ENCODE measurements around the gene RFX4.
"Not testable (repeated sequence)": the region's sequence is repeated elsewhere in the genome, so short reads cannot be mapped to it uniquely, and the experiment has no call there.

The RFX4 gene

DNA sequence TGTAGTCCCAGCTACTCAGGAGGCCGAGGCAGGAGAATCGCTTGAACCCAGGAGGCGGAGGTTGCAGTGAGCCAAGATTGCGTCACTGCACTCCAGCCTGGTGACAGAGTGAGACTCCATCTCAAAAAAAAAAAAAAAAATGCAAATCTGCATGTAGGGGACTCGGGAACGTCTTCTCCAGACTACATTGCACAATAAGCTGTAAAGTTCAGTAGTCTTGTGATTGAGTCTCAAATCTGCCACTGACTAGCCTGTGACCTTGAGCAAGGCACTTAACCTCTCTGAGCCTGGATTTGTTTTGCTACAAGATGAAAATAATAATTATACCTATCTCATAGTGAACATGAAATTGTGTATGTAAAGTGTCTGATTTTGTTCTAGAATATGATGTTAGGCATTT lies 109.2 kb downstream of the RFX4 start:
- DNase-seq (ENCODE audit: low read depth): not testable (repeated sequence)

DNA sequence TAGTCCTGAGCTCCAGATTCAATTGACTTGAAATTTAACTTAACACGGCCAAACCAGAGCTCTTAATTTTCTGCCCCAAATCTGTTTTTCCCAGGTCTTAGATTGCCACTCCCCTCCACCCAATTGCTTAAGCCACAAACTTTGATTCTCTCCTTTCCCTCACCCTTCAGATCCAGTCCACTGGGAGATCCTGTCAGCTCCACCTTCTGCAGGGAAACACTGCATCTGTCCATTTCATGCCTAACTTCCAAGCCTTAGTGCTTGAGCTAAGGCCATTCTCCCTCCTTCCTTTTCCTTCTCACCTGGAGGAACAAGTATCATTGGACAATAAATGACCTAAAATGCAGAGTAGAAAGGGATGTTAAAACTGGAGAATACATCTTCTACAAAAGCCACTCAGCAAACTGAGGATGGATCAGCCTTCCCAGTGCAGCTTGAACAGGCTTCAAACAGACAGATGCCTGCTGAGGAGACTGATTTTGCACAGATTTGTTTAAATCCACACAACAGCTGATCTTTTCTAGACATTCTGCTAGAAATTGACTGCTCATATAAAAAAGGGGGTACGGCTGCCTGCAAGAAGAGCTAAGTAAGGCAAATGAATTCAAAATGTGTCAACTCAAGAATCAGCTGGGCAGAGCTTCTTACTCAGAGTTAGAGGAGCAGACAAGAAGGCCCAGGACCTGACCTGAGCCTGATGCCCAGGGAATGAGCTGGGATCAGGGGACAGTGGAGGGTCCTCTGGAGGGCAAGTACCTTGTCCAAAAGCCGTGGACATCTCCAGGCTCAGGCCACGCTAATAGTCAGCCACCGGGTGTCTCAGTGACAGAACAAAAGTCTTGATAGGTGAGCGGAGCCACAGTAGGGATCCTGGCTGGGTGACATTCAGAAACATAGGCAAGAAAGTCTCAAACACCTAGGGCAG lies 110.4 kb downstream of the RFX4 start:
- DNase-seq (ENCODE audit: low read depth): no peak

DNA sequence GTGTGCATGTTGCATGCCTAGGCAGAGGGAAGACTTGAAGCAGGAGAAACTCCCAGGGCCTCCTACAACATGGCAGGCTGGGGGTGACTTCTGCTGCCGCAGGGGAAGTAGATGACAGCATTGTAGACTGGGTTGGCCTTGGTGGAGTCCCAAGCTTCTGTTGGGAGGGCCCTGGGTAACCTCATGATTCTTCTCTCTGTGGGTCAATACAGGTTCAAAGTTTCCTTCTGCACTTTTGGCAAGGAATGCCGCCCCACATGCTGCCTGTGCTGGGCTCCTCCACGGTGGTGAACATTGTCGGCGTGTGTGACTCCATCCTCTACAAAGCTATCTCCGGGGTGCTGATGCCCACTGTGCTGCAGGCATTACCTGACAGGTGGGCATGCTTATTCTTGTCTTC lies 113.3 kb downstream of the RFX4 start:
- DNase-seq (ENCODE audit: low read depth): no peak

DNA sequence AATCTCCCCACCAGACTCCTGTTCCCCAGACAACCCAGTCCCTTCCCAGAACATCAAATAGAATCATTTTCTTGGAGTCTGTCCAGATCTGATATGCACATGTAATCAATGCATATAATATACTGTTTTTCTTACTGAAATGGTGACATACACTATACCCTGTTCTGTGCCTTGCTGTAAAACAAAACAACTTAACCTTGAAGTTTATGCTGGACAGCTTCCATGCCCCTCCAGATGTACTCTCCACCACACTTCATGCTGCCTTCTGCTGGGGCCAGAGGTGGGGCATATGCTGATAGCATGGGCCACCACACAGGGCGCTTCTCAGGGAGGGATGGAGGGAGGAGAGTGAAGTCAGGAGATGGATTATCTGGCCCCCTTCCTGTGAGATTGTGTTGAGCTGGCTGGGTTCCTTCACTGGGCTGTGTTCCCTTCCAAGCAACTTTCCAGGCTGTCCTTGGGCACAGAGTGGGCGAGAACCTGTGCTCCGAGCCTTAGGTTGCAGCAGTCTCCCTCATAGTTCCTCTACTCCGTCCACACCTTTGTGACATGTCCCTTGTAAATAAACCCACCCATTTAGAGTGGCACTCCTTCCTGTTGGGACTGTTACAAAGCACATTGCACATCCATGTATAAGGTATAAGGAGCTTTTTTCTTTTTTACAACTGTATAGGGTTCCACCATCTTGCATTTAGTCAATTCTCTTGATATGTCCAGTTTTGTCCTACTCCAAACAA lies 114.0 kb downstream of the RFX4 start:
- no peak for DNase-seq (ENCODE audit: low read depth)

DNA sequence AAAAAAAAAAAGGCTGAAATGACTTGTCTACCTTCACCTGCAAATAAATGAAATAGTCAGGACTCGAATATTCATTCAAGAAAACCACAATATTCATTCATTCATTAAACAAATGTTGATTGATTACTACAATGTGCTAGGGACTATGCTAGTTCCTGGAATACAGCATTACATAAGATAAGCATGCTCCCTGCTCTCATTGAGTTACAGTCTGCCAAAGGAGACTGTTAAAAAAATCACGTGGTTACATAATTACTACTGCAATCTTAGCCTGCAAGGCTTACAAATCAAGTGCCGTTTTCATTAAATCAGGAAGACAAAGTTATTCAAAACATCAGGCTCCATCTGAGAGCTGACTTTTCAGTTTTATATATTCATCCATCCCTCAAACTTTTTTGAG lies 121.3 kb downstream of the RFX4 start:
- no peak for DNase-seq (ENCODE audit: low read depth)

DNA sequence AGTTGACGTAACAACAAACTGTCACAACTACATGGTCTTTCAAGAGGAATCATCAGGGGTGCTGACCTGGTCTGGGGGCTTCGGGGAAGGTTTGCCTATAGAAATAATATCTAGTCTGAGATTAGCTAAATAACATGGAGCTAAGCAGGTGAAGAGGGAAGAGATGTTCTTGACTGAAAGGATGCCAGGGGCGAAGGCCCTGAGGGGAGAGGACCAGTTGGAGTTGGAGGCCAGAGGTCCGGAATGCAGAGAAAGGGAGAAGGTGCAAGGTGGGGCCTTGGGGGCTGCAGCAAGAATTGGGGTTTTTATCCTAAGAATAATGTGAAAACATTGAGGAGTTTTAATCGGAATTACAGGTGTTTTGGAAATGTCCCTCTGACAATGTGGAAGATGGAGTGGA lies 123.2 kb downstream of the RFX4 start:
- DNase-seq (ENCODE audit: low read depth): no peak

DNA sequence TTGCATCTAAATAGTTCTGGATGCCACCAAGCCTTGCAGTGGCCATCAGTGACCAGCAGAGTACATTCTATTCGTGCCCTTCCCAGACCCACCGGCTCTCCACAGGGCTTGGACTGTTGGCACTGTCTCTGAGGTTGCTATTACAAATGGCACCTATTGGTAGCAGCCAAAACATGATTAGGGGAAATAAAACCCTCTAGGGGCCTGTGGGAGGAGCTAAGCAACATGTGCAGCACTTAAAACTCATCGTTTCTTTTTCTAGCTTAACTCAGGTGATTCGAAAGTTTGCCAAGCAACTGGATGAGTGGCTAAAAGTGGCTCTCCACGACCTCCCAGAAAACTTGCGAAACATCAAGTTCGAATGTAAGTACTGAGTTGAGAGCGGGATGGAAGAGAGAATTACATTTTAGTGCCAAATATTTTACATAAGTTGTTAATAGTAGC lies 126.3 kb downstream of the RFX4 start:
- DNase-seq (ENCODE audit: low read depth): no peak

DNA sequence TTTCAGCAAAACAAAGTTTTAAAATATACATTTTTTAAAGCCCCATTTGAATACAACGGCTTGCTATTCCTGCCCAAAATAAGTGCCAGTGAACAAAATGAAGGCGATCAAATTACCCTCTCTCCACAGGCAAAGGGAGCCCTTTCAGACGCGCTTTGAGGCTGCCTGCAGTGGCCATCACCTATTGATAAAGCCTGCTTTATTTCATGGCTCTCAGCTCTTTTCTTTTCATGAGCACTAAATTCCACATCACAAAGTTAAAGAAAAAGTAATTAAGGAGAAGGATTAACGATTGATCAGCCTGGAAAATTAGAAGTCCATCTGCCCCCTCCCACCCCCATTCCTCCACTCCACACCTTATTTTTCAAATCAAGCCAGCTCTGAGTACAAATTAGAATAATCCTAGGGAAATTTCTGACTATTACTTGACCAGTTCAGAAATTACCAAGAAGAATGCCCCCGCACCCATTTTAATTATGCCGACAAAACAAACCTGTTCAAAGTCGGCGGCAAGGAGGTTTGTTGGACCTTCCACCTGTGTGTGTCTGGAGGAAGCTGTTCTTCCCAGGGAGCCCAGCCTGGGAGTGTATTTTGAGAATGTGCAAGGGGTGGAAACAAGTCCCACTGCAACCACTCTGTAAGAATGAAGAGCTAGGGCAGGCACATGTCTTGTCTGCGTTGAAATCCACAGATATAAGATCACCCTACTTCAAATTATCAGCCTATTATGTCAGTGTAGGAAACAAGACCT lies 127.5 kb downstream of the RFX4 start:
- no peak for DNase-seq (ENCODE audit: low read depth)

DNA sequence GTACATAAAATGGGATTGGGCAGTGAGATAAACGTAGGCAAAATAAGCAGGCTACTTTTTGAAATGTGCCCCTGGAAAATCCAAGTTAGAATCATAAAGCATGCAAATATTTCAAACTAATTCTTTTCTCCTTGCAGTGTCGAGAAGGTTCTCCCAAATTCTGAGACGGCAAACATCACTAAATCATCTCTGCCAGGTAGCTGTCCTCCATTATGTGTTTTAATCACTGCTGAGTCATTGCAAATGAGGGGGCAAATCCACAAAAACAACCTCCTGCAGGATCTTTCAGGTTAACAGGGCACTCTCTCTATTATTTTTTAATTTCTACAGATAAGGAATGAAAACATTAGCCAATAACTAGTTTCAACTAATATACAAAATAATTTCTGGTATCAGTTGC lies 128.5 kb downstream of the RFX4 start:
- DNase-seq (ENCODE audit: low read depth): no peak

DNA sequence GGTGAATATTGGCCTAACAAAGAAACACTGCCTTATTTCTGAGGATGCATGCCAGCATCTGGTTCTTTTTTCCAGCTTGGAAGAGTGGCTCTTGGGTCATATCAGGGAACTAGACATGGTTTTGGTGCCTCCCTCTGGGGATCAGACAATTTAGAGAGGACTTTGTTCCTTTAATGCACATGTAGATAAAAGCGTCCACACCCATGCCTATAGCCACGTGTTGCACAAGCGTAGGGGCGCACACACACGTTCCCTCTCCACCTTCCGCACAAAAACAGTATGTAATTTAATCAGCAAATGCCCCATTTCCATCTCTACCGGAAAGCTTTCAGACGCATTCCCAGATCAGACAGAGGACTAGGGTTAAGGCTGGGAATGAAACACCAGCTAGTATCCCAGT lies 130.0 kb downstream of the RFX4 start:
- no peak for DNase-seq (ENCODE audit: low read depth)

DNA sequence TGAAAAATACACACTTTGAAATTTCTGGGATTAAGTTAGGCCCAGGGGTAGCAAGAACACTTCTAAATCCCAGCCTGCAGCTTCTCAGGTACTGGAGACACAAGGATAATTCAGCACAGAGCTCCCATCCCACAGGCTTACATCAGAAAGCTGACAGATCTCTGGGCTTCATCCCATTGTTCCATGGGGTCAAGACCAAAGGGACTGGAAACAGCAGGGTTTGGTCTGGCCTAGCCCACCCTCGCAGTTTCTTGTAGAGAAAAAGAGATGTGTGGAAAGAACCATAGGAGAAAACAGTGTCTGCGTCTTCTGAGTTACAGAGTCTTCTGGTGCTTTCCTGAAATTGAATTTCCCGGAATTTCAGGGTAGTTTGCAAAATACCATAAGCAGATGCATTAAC lies 132.1 kb downstream of the RFX4 start:
- no peak for DNase-seq (ENCODE audit: low read depth)

DNA sequence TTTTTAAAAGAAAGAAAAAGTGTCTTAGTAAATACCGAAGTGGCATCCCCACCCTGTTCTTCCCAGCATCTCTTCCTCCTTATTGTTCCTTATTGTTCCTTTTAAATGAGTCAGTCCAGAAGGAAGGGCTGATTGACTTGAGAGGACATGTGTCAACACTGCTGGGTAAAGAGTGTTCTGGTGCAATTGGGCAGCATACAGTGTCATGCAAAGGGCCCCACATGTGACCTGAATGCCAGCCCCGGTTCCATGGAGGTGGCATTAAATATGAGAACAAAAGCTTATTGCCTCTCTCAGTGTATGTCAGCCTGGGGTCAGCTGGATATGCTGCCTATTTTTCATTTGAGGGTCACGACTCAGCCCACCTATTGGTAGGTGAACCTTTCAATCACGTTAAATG lies 132.8 kb downstream of the RFX4 start:
- no peak for DNase-seq (ENCODE audit: low read depth)

DNA sequence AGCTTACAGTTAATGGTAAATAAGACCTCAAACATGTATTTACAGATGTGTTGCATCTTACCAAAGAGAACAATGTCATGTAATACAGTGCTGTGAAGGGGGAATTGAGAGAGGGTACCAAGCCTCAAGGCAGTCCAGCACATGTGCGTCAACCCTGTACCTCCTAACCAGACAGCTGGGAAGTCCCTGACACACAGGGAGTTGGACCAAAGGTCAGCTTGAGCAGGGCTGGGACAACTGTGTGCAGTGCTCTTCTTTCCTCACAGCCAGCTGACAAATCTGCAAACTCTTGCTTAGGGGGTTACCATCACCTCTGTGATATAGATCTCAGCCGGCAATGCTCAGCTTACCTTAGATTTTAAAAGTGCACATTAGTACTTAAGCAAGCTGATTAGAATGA lies 134.9 kb downstream of the RFX4 start:
- DNase-seq (ENCODE audit: low read depth): no peak

DNA sequence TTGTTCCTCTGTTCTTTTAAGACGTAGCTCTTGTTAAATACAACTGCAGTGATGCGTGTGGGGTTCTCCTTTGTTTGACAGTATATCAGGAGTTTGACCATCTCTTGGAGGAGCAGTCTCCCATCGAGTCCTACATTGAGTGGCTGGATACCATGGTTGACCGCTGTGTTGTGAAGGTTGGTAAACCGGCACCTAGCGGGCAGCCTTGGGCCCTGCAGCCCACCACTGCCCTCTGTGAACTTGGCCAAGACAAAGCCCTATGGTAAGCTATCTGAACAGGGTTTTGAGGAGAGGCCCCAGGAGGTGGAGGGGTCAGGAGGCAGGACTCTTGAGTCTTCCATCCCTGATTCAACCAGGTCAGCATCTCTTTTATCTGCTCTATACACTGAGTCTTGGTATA lies 137.1 kb downstream of the RFX4 start:
- no peak for DNase-seq (ENCODE audit: low read depth)

DNA sequence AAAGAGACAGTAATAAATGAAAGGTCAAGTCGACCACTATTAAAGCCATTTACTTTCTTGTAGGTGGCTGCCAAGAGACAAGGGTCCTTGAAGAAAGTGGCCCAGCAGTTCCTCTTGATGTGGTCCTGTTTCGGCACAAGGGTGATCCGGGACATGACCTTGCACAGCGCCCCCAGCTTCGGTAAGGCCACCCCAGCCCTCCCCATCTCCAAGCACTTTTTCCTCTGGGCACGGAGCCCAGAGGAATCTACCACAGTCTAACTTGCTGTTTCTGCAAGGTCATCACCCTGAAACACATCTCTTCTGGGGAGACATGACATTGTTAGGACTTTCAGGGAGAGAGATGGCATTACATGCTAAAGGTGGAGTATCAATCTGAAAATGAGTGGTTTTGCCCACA lies 137.9 kb downstream of the RFX4 start:
- DNase-seq (ENCODE audit: low read depth): no peak

DNA sequence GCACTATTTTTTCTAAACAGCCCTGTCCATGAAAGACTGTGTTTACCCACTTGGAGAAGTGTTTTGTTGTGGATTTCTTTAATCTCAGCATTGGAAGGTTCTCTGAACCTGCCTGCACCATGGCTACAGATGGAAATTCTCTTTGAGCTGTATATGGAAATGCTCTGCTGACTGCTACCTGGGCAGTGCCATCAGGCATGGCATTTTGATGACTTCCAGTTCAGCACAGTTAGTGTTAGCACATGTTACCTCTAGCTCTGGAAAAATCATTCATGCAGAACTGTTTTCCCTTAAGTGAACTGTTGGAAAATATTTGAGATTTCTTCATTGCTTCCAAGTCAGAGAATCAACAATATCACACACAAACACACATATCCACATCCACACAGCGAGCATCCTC lies 139.1 kb downstream of the RFX4 start:
- no peak for DNase-seq (ENCODE audit: low read depth)

DNA sequence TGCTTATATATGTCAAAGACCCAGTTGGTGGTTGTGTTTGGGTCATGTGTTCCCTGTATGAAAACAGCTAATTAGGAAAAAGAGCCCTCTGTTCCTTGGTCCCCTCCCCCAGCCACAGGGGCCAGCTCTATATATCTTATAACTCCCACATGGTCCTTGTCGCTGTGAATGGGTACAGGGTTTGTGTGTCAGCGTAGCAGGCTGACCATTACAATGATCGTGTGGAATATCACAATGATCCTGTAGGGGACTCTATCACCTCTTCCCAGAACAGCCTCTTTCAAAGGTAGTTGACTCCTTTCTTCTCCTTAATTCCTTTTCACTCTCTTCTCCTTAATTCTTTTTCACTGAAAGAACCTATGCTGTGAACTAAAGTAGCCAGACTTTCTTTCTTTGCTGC lies 140.0 kb downstream of the RFX4 start:
- no peak for DNase-seq (ENCODE audit: low read depth)

DNA sequence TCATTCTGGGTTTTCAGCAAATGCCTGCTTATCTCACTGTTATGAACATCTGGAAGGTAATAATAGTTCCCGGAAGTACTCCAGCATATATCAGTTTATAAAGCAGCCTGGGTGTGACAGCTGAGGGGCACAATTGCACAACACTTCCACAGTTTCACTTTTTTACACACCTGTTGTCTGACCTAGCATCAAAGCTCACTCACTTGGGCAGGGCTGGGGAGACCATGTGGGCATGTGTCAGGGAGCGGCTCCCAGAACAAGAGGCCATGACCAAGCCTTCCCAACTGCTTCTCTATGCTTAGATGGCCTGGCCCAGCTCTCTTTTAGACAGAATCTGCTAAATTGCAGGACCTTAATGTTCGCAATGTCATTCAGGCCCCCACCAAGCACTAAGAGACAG lies 140.6 kb downstream of the RFX4 start:
- DNase-seq (ENCODE audit: low read depth): no peak

DNA sequence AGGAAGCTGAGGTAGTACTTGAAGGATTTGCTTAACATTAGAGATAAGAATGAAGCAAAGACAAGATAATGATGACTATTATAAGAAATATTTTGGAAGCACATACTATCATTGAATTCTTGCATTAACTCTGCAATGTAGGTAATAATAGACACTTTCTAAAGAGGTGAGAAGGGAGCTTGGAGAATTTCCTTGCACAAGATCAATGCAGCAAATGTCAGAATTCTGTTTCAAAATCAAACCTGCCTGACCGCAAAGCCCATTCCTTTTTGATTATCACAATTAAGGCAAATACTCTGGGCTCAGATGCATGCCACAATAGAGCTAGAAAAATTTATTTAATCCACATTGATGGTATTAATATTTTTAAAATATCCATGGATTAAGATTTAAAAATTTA lies 141.3 kb downstream of the RFX4 start:
- no peak for DNase-seq (ENCODE audit: low read depth)

DNA sequence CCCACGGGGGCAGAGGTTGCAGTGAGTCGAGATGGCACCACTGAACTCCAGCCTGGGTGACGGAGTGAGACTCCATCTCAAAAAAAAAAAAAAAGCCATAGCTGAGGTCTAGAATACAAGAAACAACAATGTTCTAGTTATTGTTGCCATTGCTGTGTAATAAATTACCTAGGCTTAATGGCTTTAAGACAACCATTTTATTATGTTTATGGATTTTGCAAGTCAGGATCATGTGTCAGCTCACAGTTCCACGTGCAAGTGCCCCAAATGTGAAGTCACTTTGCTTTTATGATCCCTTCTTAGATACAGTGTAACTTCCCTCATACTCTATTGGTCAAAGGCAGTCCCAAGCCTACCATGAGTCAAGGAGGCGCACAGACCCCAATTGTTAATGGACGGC lies 142.1 kb downstream of the RFX4 start:
- DNase-seq (ENCODE audit: low read depth): no peak

DNA sequence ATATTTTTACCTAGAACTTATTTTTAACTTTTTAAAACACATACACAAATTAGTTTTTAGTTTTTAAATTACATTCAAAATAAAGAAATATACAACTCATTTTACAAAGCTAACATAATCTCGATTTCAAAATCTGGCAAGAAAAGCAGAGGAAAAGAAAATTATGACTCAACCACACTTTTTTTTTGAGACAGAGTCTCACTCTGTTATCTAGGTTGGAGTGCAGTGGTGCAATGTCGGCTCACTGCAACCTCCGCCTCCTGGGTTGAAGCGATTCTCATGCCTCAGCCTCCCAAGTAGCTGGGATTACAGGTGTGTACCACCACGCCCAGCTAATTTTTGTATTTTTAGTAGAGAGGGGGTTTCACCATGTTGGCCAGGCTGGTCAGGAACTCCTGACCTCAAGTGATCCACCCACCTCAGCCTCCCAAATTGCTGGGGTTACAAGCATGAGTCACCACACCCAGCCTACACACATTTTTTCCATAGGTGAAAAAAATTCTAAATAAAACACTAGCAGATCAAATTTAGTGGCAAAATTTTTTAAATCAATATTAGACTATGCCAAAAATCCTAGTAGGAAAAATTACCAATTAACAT lies 143.9 kb downstream of the RFX4 start:
- not testable (repeated sequence) for DNase-seq (ENCODE audit: low read depth)

DNA sequence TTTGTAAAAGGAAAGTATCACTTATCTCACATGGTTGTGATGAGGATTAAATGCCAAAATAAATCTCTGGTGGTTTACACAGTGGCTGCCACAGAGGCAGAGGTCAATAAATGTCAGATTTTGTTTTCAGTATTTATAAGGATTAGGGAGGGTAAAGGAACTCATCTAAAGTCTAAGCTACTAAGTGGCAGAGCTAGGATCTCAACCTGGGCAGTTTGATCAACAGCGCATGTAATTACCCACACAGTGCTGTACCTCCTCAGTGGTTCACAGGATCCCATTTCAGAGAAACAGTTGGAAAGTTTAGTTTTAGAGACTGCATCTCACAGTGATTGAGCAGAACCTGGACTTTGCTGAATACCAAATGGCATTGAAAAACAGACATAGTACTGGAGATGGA lies 146.8 kb downstream of the RFX4 start:
- no peak for DNase-seq (ENCODE audit: low read depth)

All from GM04503 (cell line).